Left lobe of liver (tissue), 2 donors: ENCODE results near the gene SERPINA9. TPM values are rescaled to one million over a fixed set of nuclear protein-coding genes. Genes with fewer than 3 reads are reported as not detected.

ENCODE experiments used
- ATAC-seq: fragments of 200-7000 bp; cut with Tn5 transposase; one replicate; pipeline ENCODE4 v1.9.1; 2020; ENCODE audit warnings: mild to moderate bottlenecking, moderate library complexity
- DNase-seq: peaks from one replicate; pipeline ENCODE4 v3.0.0-alpha.2; 2020; ENCODE audit warnings: low spot score
- total RNA-seq: library from RNA; stranded (reverse); gene quantifications from one replicate; pipeline ENCODE4 v1.2.1, GENCODE V29; 2021
- donor health status: DM: no; HTN: no; CAD: no; lungs with moderate emphysema.
- donor health status: DM: no; HTN: yes; CAD: no.

SERPINA9 gene
- total RNA-seq, 1 donor from 2014 or later, result not detected

DNA sequence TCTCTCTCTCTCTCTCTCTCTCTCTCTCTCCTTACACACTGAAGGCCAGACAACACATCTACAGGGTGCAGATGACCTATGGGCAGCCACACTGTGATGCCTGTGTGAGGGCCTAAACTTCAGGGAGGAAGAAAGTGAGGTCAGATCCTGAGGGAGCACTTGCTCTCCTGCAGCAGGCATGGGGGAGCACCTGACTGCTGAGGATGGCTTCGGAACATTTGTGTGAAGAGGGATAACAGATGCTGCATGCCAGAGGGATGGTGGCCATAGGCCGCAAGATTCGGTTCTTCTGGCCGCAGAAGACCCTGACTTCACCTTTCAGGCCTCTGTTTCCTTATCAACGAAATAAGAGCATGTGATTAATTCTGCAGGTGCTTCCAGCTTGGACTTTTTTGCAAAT, 11.7 kb downstream of the SERPINA9 start:
- no peak for DNase-seq
- ATAC-seq, result no peak

DNA sequence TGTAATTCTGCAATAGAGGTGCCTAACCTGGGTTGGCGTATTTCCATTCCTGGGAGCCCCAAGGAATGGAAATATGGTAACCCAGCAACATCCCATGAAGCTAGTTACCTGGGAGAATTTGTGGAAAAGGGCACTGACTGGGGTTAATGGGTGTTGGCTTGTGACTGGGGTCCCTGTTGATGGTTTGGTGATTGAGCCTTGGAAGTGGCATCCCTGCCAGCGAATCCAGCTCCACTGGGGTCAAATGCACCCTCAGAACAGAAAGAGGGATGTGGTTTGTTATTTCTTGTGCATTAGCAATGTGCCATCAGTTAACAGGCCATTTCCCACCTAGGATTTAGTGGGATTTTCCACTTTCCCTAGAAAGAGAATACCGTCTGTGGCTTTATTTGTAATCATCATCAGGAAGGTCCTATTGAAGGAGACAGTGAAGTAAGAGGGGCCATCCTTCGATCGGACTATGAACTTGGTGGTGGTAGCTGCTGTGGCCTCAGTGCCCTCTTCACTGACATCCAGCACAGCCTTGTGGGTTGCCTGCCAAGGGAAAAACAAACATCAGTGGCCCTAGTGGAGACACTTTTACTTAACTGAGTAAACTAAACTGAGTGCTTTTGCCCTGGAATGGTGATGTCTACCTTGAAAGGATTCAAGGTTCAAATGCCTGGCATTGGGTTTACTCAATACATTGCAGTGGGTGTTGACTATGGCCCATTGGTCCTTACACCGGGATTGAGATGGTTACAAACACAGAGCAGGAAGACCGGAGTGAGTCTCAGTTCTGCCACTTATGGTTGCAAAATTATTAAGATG, 13.0 kb downstream of the SERPINA9 start:
- peak; percentile 92 for ATAC-seq
- DNase-seq, result peak; percentile 92

DNA sequence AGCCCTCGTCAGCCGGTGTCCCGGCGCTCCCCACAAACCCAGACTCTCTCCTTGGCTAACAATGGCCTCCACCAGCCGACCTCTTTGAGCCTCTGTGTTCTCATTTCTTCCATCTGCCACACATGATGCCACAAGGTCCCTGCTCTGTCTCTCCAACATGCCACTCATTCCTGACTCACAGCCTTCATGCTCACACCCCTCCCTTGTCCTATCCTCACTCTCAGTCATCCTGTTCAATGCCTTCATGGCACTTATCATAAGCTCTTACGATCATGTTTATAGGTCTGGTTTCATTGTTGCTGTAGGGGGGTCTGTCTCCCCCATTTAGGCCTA, 13.8 kb downstream of the SERPINA9 start:
- ATAC-seq (no peak), DNase-seq (no peak)

GRCh38 chr14:94461526-94462218, 14.3 kb downstream of the SERPINA9 start:
- ATAC-seq, result no peak
- DNase-seq, result no peak

GRCh38 chr14:94460631-94461416, 15.2 kb downstream of the SERPINA9 start:
- DNase-seq (no peak), ATAC-seq (no peak)

DNA sequence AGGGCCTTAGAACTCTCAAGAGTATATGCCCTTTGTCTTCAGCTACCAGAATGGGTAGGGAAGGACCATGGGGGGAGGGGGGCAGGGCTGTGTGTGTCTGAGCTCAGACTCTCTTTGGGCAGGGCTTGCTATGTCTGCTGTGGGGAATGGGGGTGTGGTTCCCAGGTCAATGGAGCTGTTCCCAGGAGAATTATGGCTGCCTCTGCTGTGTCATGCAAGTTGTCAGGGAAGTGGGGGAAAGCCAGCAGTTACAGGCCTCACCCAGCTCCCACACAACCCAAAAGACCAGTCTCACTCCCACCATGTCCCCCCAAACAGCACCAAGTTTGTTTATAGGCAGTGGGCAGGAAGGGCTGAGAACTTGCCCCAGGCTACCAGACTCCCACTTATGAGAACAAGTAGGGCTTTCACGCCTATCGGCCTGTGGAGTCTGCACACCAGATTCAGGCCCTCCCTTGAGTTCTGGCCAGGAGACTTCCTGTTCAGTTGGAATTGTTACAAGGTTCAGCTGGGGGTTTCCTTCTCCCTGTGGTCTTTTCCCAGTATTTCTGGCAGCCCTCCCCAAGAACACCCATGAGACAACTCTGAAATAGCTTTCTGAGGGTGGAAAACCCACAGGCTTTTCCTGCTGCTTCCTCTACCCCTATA, 17.3 kb downstream of the SERPINA9 start:
- DNase-seq (no peak), ATAC-seq (no peak)

DNA sequence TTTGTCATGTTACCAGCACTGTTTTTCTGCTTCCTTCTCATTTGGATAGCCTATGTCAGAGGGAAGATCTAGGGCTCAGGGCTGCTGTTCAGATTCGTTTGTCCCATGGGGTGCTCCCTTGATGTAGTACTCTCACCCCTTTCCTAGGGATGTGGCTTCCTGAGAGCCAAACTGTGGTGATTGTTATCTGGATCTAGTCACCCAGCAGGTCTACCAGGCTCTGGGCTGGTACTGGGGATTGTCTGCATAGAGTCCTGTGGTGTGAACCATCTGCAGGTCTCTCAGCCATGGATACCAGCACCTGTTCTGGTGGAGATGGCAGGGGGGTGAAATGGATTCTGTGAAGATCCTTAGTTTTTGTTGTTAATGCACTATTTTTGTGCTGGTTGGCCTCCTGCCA, 17.9 kb downstream of the SERPINA9 start:
- ATAC-seq (no peak), DNase-seq (no peak)

GRCh38 chr14:94455928-94456327, 20.1 kb downstream of the SERPINA9 start:
- DNase-seq (no peak), ATAC-seq (no peak)

DNA sequence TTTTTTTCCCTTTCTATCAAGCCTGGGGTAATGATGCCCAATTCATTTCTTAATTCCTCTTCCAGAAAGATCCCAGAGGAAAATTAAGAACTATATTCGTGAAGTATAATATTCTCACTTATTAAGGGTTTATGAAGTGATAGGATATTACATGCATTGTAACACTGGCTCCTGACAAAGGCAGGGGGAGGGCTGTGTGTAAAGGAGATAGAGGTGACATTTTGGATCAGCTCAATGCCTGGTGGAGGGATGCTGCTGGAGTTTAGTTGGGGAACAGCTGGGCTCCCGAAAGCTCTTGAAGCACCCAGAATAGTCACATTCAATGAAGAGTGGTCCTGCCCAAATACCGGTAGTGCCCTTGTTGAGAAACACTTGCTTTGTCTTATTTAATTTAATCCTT, 24.2 kb downstream of the SERPINA9 start:
- ATAC-seq, result peak; percentile 28
- DNase-seq, result no peak

- ATAC-seq, result peak; percentile 79
- peak; percentile 94 for DNase-seq
Observed at GRCh38 chr14:94451091-94451771, 24.8 kb downstream of the SERPINA9 start.

DNA sequence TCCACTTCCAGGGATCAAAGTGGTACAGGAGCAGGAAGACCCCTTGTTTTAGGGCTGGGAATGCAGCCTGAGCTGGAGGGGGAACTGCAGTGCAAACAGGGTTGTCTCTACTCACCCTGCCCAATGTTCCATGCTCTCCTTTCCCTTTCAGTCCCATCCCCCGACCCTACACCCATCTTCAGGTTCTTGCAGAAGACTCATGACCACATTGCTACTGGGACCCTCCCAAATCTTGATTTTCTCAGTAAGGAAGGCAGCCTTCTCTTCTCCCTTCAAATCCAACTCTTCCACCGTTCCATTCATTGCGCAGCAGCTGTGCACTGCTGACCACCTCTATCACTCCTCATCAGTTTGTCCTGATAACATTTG, 25.3 kb downstream of the SERPINA9 start:
- DNase-seq, result no peak
- ATAC-seq, result peak; percentile 11

GRCh38 chr14:94449930-94450329, 26.1 kb downstream of the SERPINA9 start:
- no peak for ATAC-seq
- DNase-seq, result no peak

DNA sequence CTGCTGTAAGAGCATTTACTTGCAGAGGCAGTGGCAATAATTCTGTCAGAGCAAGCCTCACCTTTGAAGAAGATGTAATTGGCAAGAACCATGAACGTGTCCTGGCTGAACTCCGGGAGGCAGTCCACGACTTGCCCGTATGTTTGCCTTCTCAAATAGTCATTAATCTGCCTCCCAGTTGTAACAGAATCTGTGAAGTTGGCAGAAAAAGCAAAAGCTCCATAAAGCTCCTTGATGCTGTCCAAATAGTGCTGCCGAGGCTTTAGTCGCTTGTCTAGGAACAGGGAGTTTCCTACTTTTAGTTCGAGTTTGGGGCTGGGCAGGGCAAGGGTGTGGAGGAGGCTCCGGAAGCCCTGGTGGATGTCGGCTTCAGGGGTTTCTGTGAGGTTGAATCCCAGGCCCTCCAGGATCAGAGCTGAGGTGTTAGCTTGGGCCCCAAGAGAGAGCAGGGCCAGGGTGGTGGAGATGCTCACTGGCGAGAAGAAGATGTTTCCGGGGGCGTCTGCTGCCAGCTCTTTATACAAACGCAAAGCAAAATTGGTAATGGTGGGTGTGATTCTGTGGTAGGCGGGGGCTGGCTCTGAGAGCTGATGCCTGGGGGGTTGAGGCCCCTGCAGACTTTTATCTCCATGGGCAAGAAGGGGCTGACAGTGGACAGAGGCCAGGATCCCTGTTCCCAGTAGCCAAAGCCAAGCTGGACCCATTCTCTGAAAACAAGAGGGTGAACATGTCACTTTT, 27.8 kb downstream of the SERPINA9 start:
- ATAC-seq (peak; percentile 47), DNase-seq (peak; percentile 69)

GRCh38 chr14:94447206-94447605, 28.8 kb downstream of the SERPINA9 start:
- ATAC-seq (no peak), DNase-seq (no peak)

DNA sequence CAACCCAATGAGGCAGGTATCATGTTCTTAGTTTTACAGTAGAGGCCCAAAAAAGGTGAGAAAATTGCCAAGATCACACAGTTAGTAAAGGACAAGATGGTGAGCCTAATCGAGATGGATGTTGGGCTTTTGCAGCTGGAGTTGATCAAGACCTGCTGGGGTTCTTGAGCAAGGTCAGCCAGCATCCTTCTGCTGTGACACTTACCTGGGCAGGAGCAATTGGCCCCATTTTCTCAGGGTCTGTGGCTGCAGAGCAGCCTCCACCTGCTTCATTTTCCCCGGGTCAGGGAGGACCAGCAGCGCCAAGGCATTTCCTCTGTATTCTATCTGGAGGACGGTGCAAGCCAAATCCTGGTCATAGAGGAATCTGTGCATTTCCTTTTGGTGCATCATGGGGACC, 29.9 kb downstream of the SERPINA9 start:
- DNase-seq (no peak), ATAC-seq (no peak)

- no peak for ATAC-seq
- no peak for DNase-seq
Observed at GRCh38 chr14:94445003-94445402, 31.0 kb downstream of the SERPINA9 start.

DNA sequence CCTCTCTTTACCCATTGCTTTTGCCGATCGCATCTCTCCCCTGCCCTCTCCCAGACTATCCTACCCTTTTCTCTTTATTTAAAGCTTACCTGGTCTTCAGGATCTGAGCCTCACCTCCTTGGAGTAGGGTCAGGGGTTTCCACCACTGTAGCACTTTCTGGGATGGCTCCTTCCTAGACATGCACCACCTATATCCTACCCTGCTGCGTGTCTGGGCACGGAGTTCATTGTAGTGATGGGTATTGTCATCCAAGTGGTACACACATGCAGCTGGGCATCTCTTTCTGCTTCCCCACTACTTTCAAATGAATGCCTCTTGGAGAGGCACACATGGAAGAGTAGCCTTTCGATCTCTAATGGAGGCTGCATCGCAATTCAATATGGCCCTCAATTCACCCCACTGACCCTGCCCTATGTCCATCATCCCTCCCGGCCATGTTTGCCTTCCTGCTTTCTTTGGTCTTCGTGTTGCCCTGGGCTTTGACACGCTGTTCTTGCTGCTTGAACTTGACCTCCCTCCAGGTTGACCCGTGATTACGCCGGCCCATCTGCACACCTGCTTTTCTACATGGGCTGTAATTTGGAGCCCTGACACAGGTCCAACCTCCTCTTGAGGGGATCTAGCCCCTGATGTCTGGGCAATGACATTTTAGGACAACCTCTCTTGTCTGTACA, 34.3 kb downstream of the SERPINA9 start:
- DNase-seq, result no peak
- ATAC-seq, result no peak

DNA sequence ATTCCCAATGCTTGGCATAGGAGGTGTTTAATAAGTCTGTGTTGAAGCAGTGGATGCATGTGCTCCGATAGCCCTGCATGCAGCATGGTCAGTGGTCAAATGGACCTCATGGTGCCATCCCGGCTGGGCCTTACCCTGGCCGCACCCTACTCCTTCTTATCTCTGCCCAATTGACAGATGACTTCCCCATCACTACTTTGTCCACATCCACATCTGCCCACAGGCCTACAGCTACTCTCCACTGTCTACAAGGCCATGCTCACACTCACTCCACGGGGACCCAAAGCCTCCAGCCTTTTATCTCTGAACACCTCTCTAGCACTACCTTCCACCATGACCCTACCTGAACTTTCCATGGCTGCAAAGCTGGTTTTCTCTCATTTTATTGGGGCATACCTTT, 34.9 kb downstream of the SERPINA9 start:
- no peak for DNase-seq
- ATAC-seq, result peak; percentile 17

- ATAC-seq (peak; percentile 40), DNase-seq (no peak)
Observed at GRCh38 chr14:94439453-94440057, 36.4 kb downstream of the SERPINA9 start.
